GM12878 (cell line): ENCODE data around the gene LIN28B. TPM values are rescaled to one million over a fixed set of nuclear protein-coding genes. Genes with fewer than 3 reads are reported as not detected.

ENCODE experiments used
- ATAC-seq: fragments of 200-7000 bp; cut with Tn5 transposase; 3 replicates; pipeline ENCODE4 v1.9.1; 2020; ENCODE audit warnings: mild to moderate bottlenecking, moderate library complexity
- BruUV-seq: library from RNA; stranded (reverse); fragments of 400-500 nt; replicated peaks from 2 replicates; lab custom pipeline; 2021; lab: Mats Ljungman, UMichigan
- CTCF ChIA-PET: fragments of 300-600 bp; sonication (Branson Sonifier 250); formaldehyde crosslinking; extraction: SDS; loops from one replicate; lab custom pipeline; 2021; ENCODE audit warnings: inconsistent platforms; lab: Yijun Ruan, JAX
- POLR2A ChIA-PET: fragments of 350-600 bp; formaldehyde crosslinking; extraction: SDS; loops from one replicate; lab custom pipeline; 2021; ENCODE audit warnings: inconsistent platforms; lab: Charles Lee
- RAD21 ChIA-PET: fragments of 300-600 bp; sonication (Branson Sonifier 250); formaldehyde crosslinking; loops from one replicate; lab custom pipeline; 2023; ENCODE audit warnings: antibody characterized with exemption; ENCODE audit not compliant: unreplicated experiment; lab: Charles Lee
- SMC1A ChIA-PET: fragments of 300-600 bp; sonication (Branson Sonifier 250); formaldehyde crosslinking; loops from one replicate; lab custom pipeline; 2023; ENCODE audit not compliant: unreplicated experiment, uncharacterized antibody; lab: Charles Lee
- DNase-seq: peaks from one replicate; pipeline ENCODE4 v3.0.0-alpha.2; 2011; ENCODE audit warnings: low read depth, low spot score
- FAIRE-seq: peaks from 3 replicates; lab custom pipeline; 2011; peaks lifted over from hg19 to GRCh38; lab: Jason Lieb, UNC
- H2AFZ ChIP-seq: 2 replicates; pipeline ENCODE4 v1.6.0; 2011; ENCODE audit warnings: low read depth, low read length, control low read depth; ENCODE audit not compliant: control insufficient read depth
- H3K27ac ChIP-seq: 2 replicates; pipeline ENCODE4 v1.5.1; 2011; ENCODE audit warnings: control low read depth; ENCODE audit not compliant: control insufficient read depth, insufficient read depth
- H3K27me3 ChIP-seq, 2 experiments: replicated peaks in 1 of 2; 2 replicates each; pipeline versions ENCODE4 v1.6.0 to v1.6.1; 2011; ENCODE audit warnings: low read length in 1 of 2; ENCODE audit not compliant: control insufficient read depth in 2 of 2, insufficient read depth in 2 of 2
- H3K36me3 ChIP-seq, 2 experiments: 2 replicates each; pipeline ENCODE4 v1.5.1; 2011; ENCODE audit warnings: low read length in 1 of 2; ENCODE audit not compliant: control insufficient read depth in 2 of 2, insufficient read depth in 2 of 2
- H3K4me1 ChIP-seq: 2 replicates; pipeline ENCODE4 v1.6.1; 2011; ENCODE audit warnings: mild to moderate bottlenecking, low read length, moderate library complexity, mixed read lengths; ENCODE audit not compliant: control insufficient read depth, insufficient read depth
- H3K4me2 ChIP-seq: 2 replicates; pipeline ENCODE4 v1.6.0; 2011; ENCODE audit warnings: control low read depth; ENCODE audit not compliant: control insufficient read depth, insufficient read depth
- H3K4me3 ChIP-seq: fragments of 200-600 bp; sonication (generic); 2 replicates; pipeline ENCODE4 v1.5.1; 2016
- H3K79me2 ChIP-seq: 2 replicates; pipeline ENCODE4 v1.6.0; 2011; ENCODE audit warnings: low read length; ENCODE audit not compliant: control insufficient read depth, insufficient read depth
- H3K9ac ChIP-seq: 2 replicates; pipeline ENCODE4 v1.8.0; 2011; ENCODE audit warnings: low read length, control low read depth, mixed read lengths; ENCODE audit not compliant: control insufficient read depth, insufficient read depth
- H3K9me3 ChIP-seq: replicated peaks from 3 replicates; pipeline ENCODE4 v1.5.1; 2011; ENCODE audit warnings: mild to moderate bottlenecking, low read length; ENCODE audit not compliant: control insufficient read depth, insufficient read depth
- H4K20me1 ChIP-seq: 2 replicates; pipeline ENCODE4 v1.6.0; 2011; ENCODE audit not compliant: control insufficient read depth, insufficient read depth
- ATF3 ChIP-seq: IDR thresholded peaks from 2 replicates; pipeline ENCODE4 v1.6.1; 2011; ENCODE audit warnings: low read depth, mild to moderate bottlenecking, low read length, moderate library complexity, borderline replicate concordance; ENCODE audit errors: extremely low read depth
- FOS ChIP-seq: IDR thresholded peaks from 3 replicates; pipeline ENCODE4 v1.6.1; 2011; ENCODE audit warnings: borderline replicate concordance; ENCODE audit not compliant: insufficient read length; ENCODE audit errors: extremely low read depth
- HDAC6 ChIP-seq: fragments of 200-600 bp; sonication (generic); IDR thresholded peaks from one replicate; pipeline ENCODE4 v1.8.0; 2017; ENCODE audit warnings: antibody characterized with exemption; ENCODE audit not compliant: unreplicated experiment
- MLLT1 ChIP-seq: fragments of 450-650 bp; IDR thresholded peaks from 2 replicates; pipeline ENCODE4 v1.6.1; 2016; ENCODE audit warnings: mild to moderate bottlenecking
- MTA2 ChIP-seq: fragments of 450-650 bp; IDR thresholded peaks from 2 replicates; pipeline ENCODE4 v1.6.1; 2016; ENCODE audit warnings: low read depth, mild to moderate bottlenecking, moderate library complexity
- POLR2A ChIP-seq: IDR thresholded peaks from 2 replicates; pipeline ENCODE4 v1.6.1; 2011; ENCODE audit warnings: low read depth, mild to moderate bottlenecking, low read length
- SPI1 ChIP-seq: IDR thresholded peaks from 2 replicates; pipeline ENCODE4 v1.6.1; 2011; ENCODE audit warnings: low read depth, mild to moderate bottlenecking, low read length, moderate library complexity, borderline replicate concordance; ENCODE audit not compliant: insufficient read depth
- TAF1 ChIP-seq: IDR thresholded peaks from 2 replicates; pipeline ENCODE4 v1.6.1; 2011; ENCODE audit warnings: mild to moderate bottlenecking, low read depth, low read length, borderline replicate concordance
- WGBS: methylation state at CpG from one replicate; pipeline ENCODE4 v1.1.6; 2016; ENCODE audit warnings: low lambda C conversion rate; ENCODE audit not compliant: insufficient replicate concordance, insufficient coverage; ENCODE audit errors: missing lambda C conversion rate; 5-methylcytosine and 5-hydroxymethylcytosine counted together
- in situ Hi-C: fragments of 300-500 bp; cut with MboI; formaldehyde crosslinking; loops from 9 replicates; pipeline ENCODE4 v1.14.3; 2018; ENCODE audit warnings: mixed read lengths
- intact Hi-C: fragments of 100-400 bp; cut with micrococcal nuclease; formaldehyde crosslinking; loops from one replicate; pipeline ENCODE4 v1.14.2; 2022; ENCODE audit not compliant: unreplicated experiment
- polyA plus RNA-seq, 11 experiments: library from polyadenylated mRNA; depleted of rRNA in 4 of 11; unstranded in 6 of 11; stranded (reverse) in 5 of 11; fragments of >200 nt; fragmentation: Nextera tagmentation in 4 of 11; fragmentation: Illumina TruSeq in 1 of 11; extraction: Ambion mirVana in 4 of 11; extraction: Trizol in 1 of 11; gene quantifications; 1 replicate in 1 of 11; 2 replicates in 10 of 11; pipeline versions ENCODE4 v1.2.1 to v1.2.3, GENCODE V29; 2011 to 2016; ENCODE audit warnings: inconsistent platforms in 2 of 11, missing spikeins in 2 of 11, low read depth in 1 of 11
- total RNA-seq, 4 experiments: library from RNA; depleted of rRNA in 3 of 4; stranded (reverse); fragments of >200 nt in 3 of 4; fragmentation: Illumina TruSeq in 1 of 4; extraction: Trizol in 1 of 4; gene quantifications; 2 replicates each; pipeline versions ENCODE4 v1.2.1 to v1.2.3, GENCODE V29; 2013 to 2021

Gene LIN28B
- total and polyA plus RNA-seq, 10 of the 15 experiments (the other 5 are each of a cell fraction or from before 2014, with no cell fraction given), result 0.01 to 2.4 (median 0.09) TPM; not detected in 6

GRCh38 chr6:105108631-105109262 lies 151.8 kb downstream of the LIN28B start:
- Histone ChIP-seq H4K20me1 (no peaks in the 10 kb centered on the region), H3K9ac (no peak overlapping the region), H3K4me2 (no peak overlapping the region), H3K27ac (no peak overlapping the region)
- WGBS, result 52% methylated on average over 7 of the region's 7 CpGs
- BruUV-seq, result no TSS peak
- ChIA-PET RAD21 (no interaction called here), SMC1A (no interaction called here), POLR2A (no interaction called here)
- ATAC-seq (no peak), FAIRE-seq (no peak)
- in situ Hi-C loops (no loop called here), intact Hi-C loops (no loop called here)
- TF ChIP-seq POLR2A (no peak), HDAC6 (no peak)
- TF ChIP-seq, all 136 proteins: peak for 0
- Histone ChIP-seq H3K79me2 (no peaks in the 10 kb centered on the region), H3K36me3 (no peaks in the 10 kb centered on the region), H3K4me3 (no peak overlapping the region), H3K9me3 (no peaks in the 10 kb centered on the region), H3K4me1 (no peaks in the 10 kb centered on the region), H3K27me3 (no peaks in the 10 kb centered on the region; a peak in 1 of 4 replicates), H2AFZ (no peak overlapping the region)
- no peak for DNase-seq
- CTCF ChIA-PET, result no interaction called here

GRCh38 chr6:105109955-105110895 lies 153.3 kb downstream of the LIN28B start:
- H3K4me2 ChIP-seq, result 0 out of 2 replicates have a peak overlapping the region, but pooled peaks have one; percentile 17
- ChIA-PET POLR2A (no interaction called here), SMC1A (interaction anchor here (0.7 kb wide), 1 partner anchor 11 kb away, joined by 3 read pairs; no protein-coding TSS in a partner anchor), RAD21 (no interaction called here), CTCF (interaction anchor here (0.7 kb wide), 1 partner anchor 11 kb away, joined by 4 read pairs; no protein-coding TSS in a partner anchor)
- in situ Hi-C loops, result no loop called here
- H3K27ac ChIP-seq, result no peak overlapping the region
- ATAC-seq, result peak; percentile 22; the same call in 1 of the 3 replicates
- H3K9ac ChIP-seq, result no peak overlapping the region
- H2AFZ ChIP-seq, result no peak overlapping the region
- H3K4me1 ChIP-seq, result no peaks in the 10 kb centered on the region
- H3K9me3 ChIP-seq, result no peaks in the 10 kb centered on the region
- WGBS, result 19% methylated on average over 8 of the region's 8 CpGs
- DNase-seq, result no peak
- BruUV-seq, result no TSS peak
- intact Hi-C loops, result no loop called here
- H3K36me3 ChIP-seq, result no peaks in the 10 kb centered on the region
- H3K27me3 ChIP-seq, result no peaks in the 10 kb centered on the region; a peak in 1 of 4 replicates
- H3K79me2 ChIP-seq, result no peaks in the 10 kb centered on the region
- no peaks in the 10 kb centered on the region for H4K20me1 ChIP-seq
- FAIRE-seq, result peak; percentile 64
- H3K4me3 ChIP-seq, result no peak overlapping the region
- no peak for TF ChIP-seq ATF3
- no peak for TF ChIP-seq MLLT1
- no peak for TF ChIP-seq TAF1
- no peak for TF ChIP-seq SPI1
- no peak for TF ChIP-seq MTA2
- no peak for TF ChIP-seq FOS
